ENCODE measurements around the gene ZC3H14.

DNA sequence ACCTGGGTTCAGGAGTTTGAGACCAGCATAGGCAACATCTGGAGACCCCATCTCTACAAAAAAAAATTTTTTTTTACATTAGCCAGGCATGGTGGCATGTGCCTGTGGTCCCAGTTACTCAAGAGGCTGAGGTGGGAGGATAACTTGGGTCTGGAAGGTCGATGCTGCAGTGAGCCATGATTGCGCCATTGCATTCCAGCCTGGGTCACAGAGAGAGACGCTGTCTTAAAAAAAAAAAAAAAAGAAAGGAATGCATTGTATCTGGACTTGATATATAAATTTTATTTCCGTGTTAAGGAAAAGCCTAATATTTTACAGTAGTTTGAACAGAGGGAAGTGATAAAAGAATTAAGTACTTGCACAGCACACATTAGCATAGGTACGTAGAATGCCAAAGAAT, 97.2 kb downstream of the ZC3H14 start:
- TF ChIP-seq, protein P1, sequence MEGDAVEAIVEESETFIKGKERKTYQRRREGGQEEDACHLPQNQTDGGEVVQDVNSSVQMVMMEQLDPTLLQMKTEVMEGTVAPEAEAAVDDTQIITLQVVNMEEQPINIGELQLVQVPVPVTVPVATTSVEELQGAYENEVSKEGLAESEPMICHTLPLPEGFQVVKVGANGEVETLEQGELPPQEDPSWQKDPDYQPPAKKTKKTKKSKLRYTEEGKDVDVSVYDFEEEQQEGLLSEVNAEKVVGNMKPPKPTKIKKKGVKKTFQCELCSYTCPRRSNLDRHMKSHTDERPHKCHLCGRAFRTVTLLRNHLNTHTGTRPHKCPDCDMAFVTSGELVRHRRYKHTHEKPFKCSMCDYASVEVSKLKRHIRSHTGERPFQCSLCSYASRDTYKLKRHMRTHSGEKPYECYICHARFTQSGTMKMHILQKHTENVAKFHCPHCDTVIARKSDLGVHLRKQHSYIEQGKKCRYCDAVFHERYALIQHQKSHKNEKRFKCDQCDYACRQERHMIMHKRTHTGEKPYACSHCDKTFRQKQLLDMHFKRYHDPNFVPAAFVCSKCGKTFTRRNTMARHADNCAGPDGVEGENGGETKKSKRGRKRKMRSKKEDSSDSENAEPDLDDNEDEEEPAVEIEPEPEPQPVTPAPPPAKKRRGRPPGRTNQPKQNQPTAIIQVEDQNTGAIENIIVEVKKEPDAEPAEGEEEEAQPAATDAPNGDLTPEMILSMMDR (IDR thresholded peaks at IDR 0.05) = no peak
- TF ChIP-seq EZH2 (IDR thresholded peaks at IDR 0.05; ENCODE audit: borderline replicate concordance, insufficient read depth, low read depth, low read length, poor library complexity, severe bottlenecking) = no peak
